Osteocyte (in vitro differentiated cells): ENCODE data around the gene HIPK2. TPM values are rescaled to one million over a fixed set of nuclear protein-coding genes. Genes with fewer than 3 reads are reported as not detected.

Experiments
- DNase-seq: peaks from one replicate; pipeline ENCODE4 v3.0.0; 2021; ENCODE audit warnings: mixed read lengths; ENCODE audit not compliant: unreplicated experiment; ENCODE audit errors: extremely low spot score
- H3K27ac Mint-ChIP-seq: one replicate; pipeline ENCODE4 v1.8.0; 2021; ENCODE audit warnings: mild to moderate bottlenecking, mixed read lengths; ENCODE audit not compliant: unreplicated experiment
- H3K27me3 Mint-ChIP-seq: one replicate; pipeline ENCODE4 v1.8.0; 2021; ENCODE audit warnings: mixed read lengths; ENCODE audit not compliant: unreplicated experiment
- H3K36me3 Mint-ChIP-seq: one replicate; pipeline ENCODE4 v1.8.0; 2021; ENCODE audit warnings: mixed read lengths; ENCODE audit not compliant: unreplicated experiment
- H3K4me1 Mint-ChIP-seq: one replicate; pipeline ENCODE4 v1.8.0; 2021; ENCODE audit warnings: mixed read lengths; ENCODE audit not compliant: unreplicated experiment
- H3K4me3 Mint-ChIP-seq: one replicate; pipeline ENCODE4 v1.8.0; 2021; ENCODE audit warnings: mild to moderate bottlenecking, moderate library complexity, mixed read lengths; ENCODE audit not compliant: unreplicated experiment
- H3K9me3 Mint-ChIP-seq: one replicate; pipeline ENCODE4 v1.8.0; 2021; ENCODE audit warnings: mixed read lengths; ENCODE audit not compliant: unreplicated experiment
- total RNA-seq: library from RNA; stranded (reverse); gene quantifications from 2 replicates; pipeline ENCODE4 v1.2.1, GENCODE V29; 2021
- TF ChIP-seq, protein P1 (sequence below): fragments of 200-600 bp; sonication (generic); IDR thresholded peaks from 2 replicates; pipeline ENCODE4 v1.5.0; 2021; ENCODE audit warnings: antibody characterized with exemption, mild to moderate bottlenecking, moderate library complexity

Gene HIPK2
- total RNA-seq, 1 donor from 2014 or later, result 90.8 TPM

- no peak overlapping the region for H3K4me3 Mint-ChIP-seq
- H3K4me1 Mint-ChIP-seq, result no peaks in the 10 kb centered on the region
- peaks cover 6% of the 10 kb centered on the region for H3K36me3 Mint-ChIP-seq
- H3K27me3 Mint-ChIP-seq, result no peaks in the 10 kb centered on the region
- H3K27ac Mint-ChIP-seq, result no peak overlapping the region
- peaks cover 9% of the 10 kb centered on the region for H3K9me3 Mint-ChIP-seq
- TF ChIP-seq, protein P1, sequence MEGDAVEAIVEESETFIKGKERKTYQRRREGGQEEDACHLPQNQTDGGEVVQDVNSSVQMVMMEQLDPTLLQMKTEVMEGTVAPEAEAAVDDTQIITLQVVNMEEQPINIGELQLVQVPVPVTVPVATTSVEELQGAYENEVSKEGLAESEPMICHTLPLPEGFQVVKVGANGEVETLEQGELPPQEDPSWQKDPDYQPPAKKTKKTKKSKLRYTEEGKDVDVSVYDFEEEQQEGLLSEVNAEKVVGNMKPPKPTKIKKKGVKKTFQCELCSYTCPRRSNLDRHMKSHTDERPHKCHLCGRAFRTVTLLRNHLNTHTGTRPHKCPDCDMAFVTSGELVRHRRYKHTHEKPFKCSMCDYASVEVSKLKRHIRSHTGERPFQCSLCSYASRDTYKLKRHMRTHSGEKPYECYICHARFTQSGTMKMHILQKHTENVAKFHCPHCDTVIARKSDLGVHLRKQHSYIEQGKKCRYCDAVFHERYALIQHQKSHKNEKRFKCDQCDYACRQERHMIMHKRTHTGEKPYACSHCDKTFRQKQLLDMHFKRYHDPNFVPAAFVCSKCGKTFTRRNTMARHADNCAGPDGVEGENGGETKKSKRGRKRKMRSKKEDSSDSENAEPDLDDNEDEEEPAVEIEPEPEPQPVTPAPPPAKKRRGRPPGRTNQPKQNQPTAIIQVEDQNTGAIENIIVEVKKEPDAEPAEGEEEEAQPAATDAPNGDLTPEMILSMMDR, result no peak
- DNase-seq, result no peak
Measured at GRCh38 chr7:139804571-139804970, 26.8 kb upstream of the HIPK2 start.

GRCh38 chr7:139799586-139799985, 21.8 kb upstream of the HIPK2 start:
- H3K4me3 Mint-ChIP-seq, result no peak overlapping the region
- H3K27ac Mint-ChIP-seq, result no peak overlapping the region
- H3K36me3 Mint-ChIP-seq, result peaks cover 6% of the 10 kb centered on the region
- no peak for DNase-seq
- H3K27me3 Mint-ChIP-seq, result no peaks in the 10 kb centered on the region
- H3K4me1 Mint-ChIP-seq, result no peaks in the 10 kb centered on the region
- TF ChIP-seq, protein P1, result no peak
- peaks cover 14% of the 10 kb centered on the region for H3K9me3 Mint-ChIP-seq

- H3K27ac Mint-ChIP-seq, result no peak overlapping the region
- H3K4me3 Mint-ChIP-seq, result no peak overlapping the region
- H3K36me3 Mint-ChIP-seq, result peaks cover 6% of the 10 kb centered on the region
- no peak for DNase-seq
- TF ChIP-seq, protein P1, result no peak
- peaks cover 14% of the 10 kb centered on the region for H3K9me3 Mint-ChIP-seq
- no peaks in the 10 kb centered on the region for H3K4me1 Mint-ChIP-seq
- H3K27me3 Mint-ChIP-seq, result no peaks in the 10 kb centered on the region
Measured at GRCh38 chr7:139798892-139799291, 21.1 kb upstream of the HIPK2 start.

- DNase-seq, result no peak
- Mint-ChIP-seq H3K9me3 (peaks cover 13% of the 10 kb centered on the region), H3K4me1 (no peaks in the 10 kb centered on the region), H3K4me3 (no peak overlapping the region), H3K36me3 (peaks cover 5% of the 10 kb centered on the region), H3K27me3 (no peaks in the 10 kb centered on the region), H3K27ac (no peak overlapping the region)
- TF ChIP-seq, protein P1, result no peak
Measured at GRCh38 chr7:139798221-139798620, 20.4 kb upstream of the HIPK2 start.

DNA sequence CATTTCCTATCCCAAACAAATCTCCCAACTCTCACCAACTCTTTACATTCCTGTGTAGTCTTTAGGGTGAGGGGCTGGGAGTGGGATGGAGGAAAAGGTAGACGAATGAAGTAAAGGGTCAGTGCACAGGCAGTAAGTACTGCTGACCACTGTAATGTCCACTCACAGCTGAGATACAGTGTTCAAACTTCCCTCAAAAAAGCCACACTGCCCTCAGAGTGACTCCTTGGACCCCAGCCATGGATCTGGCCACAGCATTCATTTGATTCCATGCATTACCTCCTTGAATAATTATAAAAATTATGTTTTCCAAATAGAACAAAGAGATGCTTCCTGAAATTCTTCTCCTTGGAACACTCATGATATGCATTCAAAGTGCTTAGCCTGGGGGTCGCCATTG, 19.8 kb upstream of the HIPK2 start:
- no peak for DNase-seq
- H3K9me3 Mint-ChIP-seq, result peaks cover 7% of the 10 kb centered on the region
- TF ChIP-seq, protein P1, result no peak
- no peaks in the 10 kb centered on the region for H3K27me3 Mint-ChIP-seq
- no peak overlapping the region for H3K27ac Mint-ChIP-seq
- no peak overlapping the region for H3K4me3 Mint-ChIP-seq
- no peaks in the 10 kb centered on the region for H3K36me3 Mint-ChIP-seq
- no peaks in the 10 kb centered on the region for H3K4me1 Mint-ChIP-seq
